H1 (cell line): Measurements from ENCODE around the gene PRICKLE2. TPM values are rescaled to one million over a fixed set of nuclear protein-coding genes. Genes with fewer than 3 reads are reported as not detected.

ENCODE experiments used
- CTCF ChIA-PET: fragments of 300-600 bp; sonication (Branson Sonifier 250); formaldehyde crosslinking; loops from one replicate; lab custom pipeline; 2021; ENCODE audit not compliant: partially characterized antibody; lab: Charles Lee
- POLR2A ChIA-PET: fragments of 300-600 bp; sonication (Branson Sonifier 250); formaldehyde crosslinking; loops from one replicate; lab custom pipeline; 2021; ENCODE audit warnings: inconsistent platforms; ENCODE audit not compliant: partially characterized antibody; lab: Charles Lee
- DNase-seq, 2 experiments: peaks; one replicate each; pipeline versions ENCODE4 v3.0.0 to v3.0.0-alpha.2; 2010 to 2022; ENCODE audit warnings: low spot score in 2 of 2, low read depth in 1 of 2, mixed read lengths in 1 of 2
- FAIRE-seq: peaks from 2 replicates; lab custom pipeline; 2011; peaks lifted over from hg19 to GRCh38; lab: Jason Lieb, UNC
- H2AFZ ChIP-seq: 2 replicates; pipeline ENCODE4 v1.8.1; 2012; ENCODE audit warnings: low read length, inconsistent platforms
- H2AK5ac ChIP-seq: 2 replicates; pipeline ENCODE4 v1.6.1; 2013; ENCODE audit warnings: low read depth, low read length
- H2BK120ac ChIP-seq: replicated peaks from 2 replicates; pipeline ENCODE3; 2013; ENCODE audit warnings: low read depth, low read length, inconsistent platforms
- H2BK12ac ChIP-seq: 2 replicates; pipeline ENCODE4 v1.6.1; 2013; ENCODE audit warnings: low read depth, low read length
- H2BK15ac ChIP-seq: 2 replicates; pipeline ENCODE4 v1.6.1; 2013; ENCODE audit warnings: low read length
- H2BK20ac ChIP-seq: 2 replicates; pipeline ENCODE4 v1.6.1; 2013; ENCODE audit warnings: low read length
- H2BK5ac ChIP-seq: 2 replicates; pipeline ENCODE4 v1.6.1; 2013; ENCODE audit warnings: low read depth, low read length
- H3K14ac ChIP-seq: 2 replicates; pipeline ENCODE4 v1.6.1; 2013; ENCODE audit warnings: inconsistent platforms; ENCODE audit not compliant: insufficient read length
- H3K18ac ChIP-seq: 2 replicates; pipeline ENCODE4 v1.6.1; 2013; ENCODE audit warnings: low read length; ENCODE audit errors: extremely low read depth
- H3K23ac ChIP-seq: 2 replicates; pipeline ENCODE4 v1.6.1; 2013; ENCODE audit warnings: inconsistent platforms; ENCODE audit not compliant: insufficient read length
- H3K23me2 ChIP-seq: 2 replicates; pipeline ENCODE4 v1.6.1; 2013; ENCODE audit warnings: low read depth, low read length
- H3K27ac ChIP-seq: 2 replicates; pipeline ENCODE4 v1.6.1; 2011; ENCODE audit warnings: low read depth, low read length, inconsistent platforms
- H3K27me3 ChIP-seq, 4 experiments: replicated peaks in 1 of 4; 1 replicate in 1 of 4; 2 replicates in 3 of 4; pipeline versions ENCODE4 v1.6.1 to v1.8.1; 2011 to 2013; ENCODE audit warnings: low read length in 3 of 4, mild to moderate bottlenecking in 3 of 4, inconsistent platforms in 2 of 4, mixed read lengths in 2 of 4, moderate library complexity in 1 of 4; ENCODE audit not compliant: control insufficient read depth in 3 of 4, insufficient read depth in 3 of 4; ENCODE audit errors: extremely low read depth in 1 of 4
- H3K36me3 ChIP-seq, 4 experiments: 2 replicates each; pipeline versions ENCODE4 v1.6.1 to v1.8.1; 2011 to 2013; ENCODE audit warnings: mild to moderate bottlenecking in 4 of 4, low read length in 3 of 4, moderate library complexity in 2 of 4, control low read depth in 1 of 4, inconsistent platforms in 1 of 4; ENCODE audit not compliant: insufficient read depth in 4 of 4, control insufficient read depth in 2 of 4
- H3K4ac ChIP-seq: replicated peaks from 2 replicates; pipeline ENCODE3; 2013; ENCODE audit warnings: low read length, low read depth, mixed read lengths, inconsistent platforms; ENCODE audit not compliant: insufficient read length
- H3K4me1 ChIP-seq, 4 experiments: replicated peaks in 1 of 4; 1 replicate in 1 of 4; 2 replicates in 3 of 4; pipeline versions ENCODE4 v1.6.1 to v1.8.1; 2011 to 2013; ENCODE audit warnings: low read length in 3 of 4, inconsistent platforms in 2 of 4, mixed read lengths in 1 of 4; ENCODE audit not compliant: insufficient read depth in 4 of 4, control insufficient read depth in 3 of 4
- H3K4me2 ChIP-seq, 2 experiments: 2 replicates each; pipeline versions ENCODE4 v1.6.1 to v1.8.1; 2011 to 2013; ENCODE audit warnings: low read depth in 2 of 2, low read length in 2 of 2, control low read depth in 1 of 2, inconsistent platforms in 1 of 2, mild to moderate bottlenecking in 1 of 2; ENCODE audit not compliant: insufficient read depth in 1 of 2
- H3K4me3 ChIP-seq, 4 experiments: fragments of 200-600, 300-600 bp in 1 of 4; sonication (generic), shearing (Covaris generic), sonication (Bioruptor Twin) in 1 of 4; 2 replicates each; pipeline versions ENCODE4 v1.5.1 to v1.8.1; 2011 to 2016; ENCODE audit warnings: low read length in 4 of 4, low read depth in 3 of 4, control low read depth in 2 of 4, inconsistent platforms in 2 of 4, mild to moderate bottlenecking in 2 of 4, mixed read lengths in 1 of 4, moderate library complexity in 1 of 4; ENCODE audit not compliant: insufficient read depth in 2 of 4; ENCODE audit errors: extremely low read depth in 1 of 4
- H3K56ac ChIP-seq: replicated peaks from 2 replicates; pipeline ENCODE3; 2013; ENCODE audit warnings: low read depth, mild to moderate bottlenecking, mixed read lengths, low read length, inconsistent platforms; ENCODE audit not compliant: insufficient read length
- H3K79me1 ChIP-seq: 2 replicates; pipeline ENCODE4 v1.6.1; 2013; ENCODE audit warnings: low read depth, low read length, control low read depth
- H3K79me2 ChIP-seq, 2 experiments: 2 replicates each; pipeline versions ENCODE4 v1.6.1 to v1.8.1; 2012 to 2013; ENCODE audit warnings: low read length in 2 of 2, mild to moderate bottlenecking in 2 of 2, inconsistent platforms in 1 of 2; ENCODE audit not compliant: insufficient read depth in 2 of 2, control insufficient read depth in 1 of 2
- H3K9ac ChIP-seq, 4 experiments: replicated peaks in 1 of 4; 1 replicate in 1 of 4; 2 replicates in 3 of 4; pipeline versions ENCODE4 v1.6.1 to v1.8.1; 2011 to 2013; ENCODE audit warnings: low read depth in 3 of 4, low read length in 3 of 4, control low read depth in 2 of 4, mild to moderate bottlenecking in 2 of 4, moderate library complexity in 2 of 4, inconsistent platforms in 1 of 4; ENCODE audit errors: extremely low read depth in 1 of 4
- H3K9me3 ChIP-seq, 2 experiments: 2 replicates each; pipeline versions ENCODE4 v1.6.1 to v1.8.1; 2012 to 2013; ENCODE audit warnings: mild to moderate bottlenecking in 2 of 2, moderate library complexity in 2 of 2, control low read depth in 1 of 2, inconsistent platforms in 1 of 2, low read depth in 1 of 2, low read length in 1 of 2, mixed read lengths in 1 of 2; ENCODE audit not compliant: insufficient read depth in 2 of 2
- H4K20me1 ChIP-seq, 2 experiments: replicated peaks in 1 of 2; 2 replicates each; pipeline versions ENCODE3 to v1.8.1; 2011 to 2013; ENCODE audit warnings: inconsistent platforms in 2 of 2, low read length in 2 of 2, mild to moderate bottlenecking in 1 of 2; ENCODE audit not compliant: insufficient read depth in 2 of 2, control insufficient read depth in 1 of 2
- H4K5ac ChIP-seq: 2 replicates; pipeline ENCODE4 v1.6.1; 2013; ENCODE audit warnings: low read length, low read depth, mixed read lengths, inconsistent platforms; ENCODE audit not compliant: insufficient read length
- H4K8ac ChIP-seq: 2 replicates; pipeline ENCODE4 v1.8.0; 2013; ENCODE audit warnings: mild to moderate bottlenecking, moderate library complexity, low read length, inconsistent platforms; ENCODE audit not compliant: insufficient read depth; ENCODE audit errors: extremely low read depth
- H4K91ac ChIP-seq: replicated peaks from 2 replicates; pipeline ENCODE3; 2013; ENCODE audit warnings: low read length, mixed read lengths, inconsistent platforms; ENCODE audit not compliant: insufficient read length
- CHD2 ChIP-seq: IDR thresholded peaks from 2 replicates; pipeline ENCODE4 v1.6.1; 2012; ENCODE audit warnings: low read length, improper control_type of control experiment
- CREB1 ChIP-seq: IDR thresholded peaks from 2 replicates; pipeline ENCODE4 v1.6.1; 2012; ENCODE audit warnings: inconsistent platforms
- CTCF ChIP-seq, 3 experiments: IDR thresholded peaks; 1 replicate in 2 of 3; 2 replicates in 1 of 3; pipeline versions ENCODE4 v1.5.1 to v1.6.1; 2011; ENCODE audit warnings: low read length in 3 of 3, mild to moderate bottlenecking in 3 of 3, inconsistent platforms in 2 of 3, low read depth in 1 of 3, moderate library complexity in 1 of 3; ENCODE audit not compliant: insufficient read depth in 1 of 3; ENCODE audit errors: control extremely low read depth in 1 of 3
- EZH2 ChIP-seq: fragments of 200-600 bp; sonication (generic); IDR thresholded peaks from 2 replicates; pipeline ENCODE4 v1.7.1; 2012; ENCODE audit warnings: low read depth, mild to moderate bottlenecking, moderate library complexity, low read length, inconsistent platforms; ENCODE audit not compliant: severe bottlenecking
- POLR2AphosphoS5 ChIP-seq: IDR thresholded peaks from 2 replicates; pipeline ENCODE4 v1.6.1; 2011; ENCODE audit warnings: low read depth, low read length
- RAD21 ChIP-seq, 2 experiments: IDR thresholded peaks in 1 of 2; conservative IDR thresholded peaks in 1 of 2; 2 replicates each; pipeline ENCODE4 v1.6.1; 2011; ENCODE audit warnings: low read depth in 2 of 2, low read length in 2 of 2, improper control_type of control experiment in 1 of 2, inconsistent platforms in 1 of 2, mild to moderate bottlenecking in 1 of 2, moderate library complexity in 1 of 2
- SIN3A ChIP-seq, 2 experiments: IDR thresholded peaks in 1 of 2; conservative IDR thresholded peaks in 1 of 2; 2 replicates each; pipeline ENCODE4 v1.6.1; 2011 to 2012; ENCODE audit warnings: low read length in 2 of 2, improper control_type of control experiment in 1 of 2, low read depth in 1 of 2, mild to moderate bottlenecking in 1 of 2
- SIX5 ChIP-seq: IDR thresholded peaks from 2 replicates; pipeline ENCODE4 v1.6.1; 2011; ENCODE audit warnings: mild to moderate bottlenecking, low read depth, low read length
- TAF1 ChIP-seq: IDR thresholded peaks from 2 replicates; pipeline ENCODE4 v1.6.1; 2011; ENCODE audit warnings: mild to moderate bottlenecking, low read depth, low read length
- ZNF274 ChIP-seq: IDR thresholded peaks from 2 replicates; pipeline ENCODE4 v1.7.0; 2012; ENCODE audit warnings: low read length, borderline replicate concordance; ENCODE audit errors: extremely low read depth
- WGBS, 2 experiments: shearing (Covaris generic) in 1 of 2; methylation state at CpG; one replicate each; pipeline versions ENCODE4 v1.1.6 to v1.1.7; 2013 to 2015; ENCODE audit warnings: low lambda C conversion rate in 2 of 2, mixed read lengths in 2 of 2, inconsistent platforms in 1 of 2, low coverage in 1 of 2, missing lambda C conversion rate in 1 of 2; ENCODE audit not compliant: insufficient replicate concordance in 2 of 2, insufficient coverage in 1 of 2, insufficient read length in 1 of 2; ENCODE audit errors: extremely low coverage in 1 of 2, missing lambda C conversion rate in 1 of 2; 5-methylcytosine and 5-hydroxymethylcytosine counted together
- polyA plus RNA-seq, 7 experiments: library from polyadenylated mRNA; depleted of rRNA in 3 of 7; stranded (reverse) in 5 of 7; unstranded in 2 of 7; fragments of >200 nt in 5 of 7; fragments of 200-250 nt in 2 of 7; gene quantifications; 1 replicate in 5 of 7; 2 replicates in 1 of 7; 4 replicates in 1 of 7; pipeline versions ENCODE4 v1.2.1 to v1.2.3, GENCODE V29; 2011 to 2013; ENCODE audit warnings: missing spikeins in 2 of 7, mixed read lengths in 2 of 7
- total RNA-seq: library from RNA; stranded (reverse); fragmentation: NEBNext Ultra II Directional; extraction: Animal tissue kit (Norgen Biotek cat#: 25700); gene quantifications from 2 replicates; pipeline ENCODE4 v1.2.1, GENCODE V29; 2021

PRICKLE2 gene
- total and polyA plus RNA-seq, 2 of the 8 experiments (the other 6 are each of a cell fraction or from before 2014, with no cell fraction given), result 2.9 to 8.0 TPM

DNA sequence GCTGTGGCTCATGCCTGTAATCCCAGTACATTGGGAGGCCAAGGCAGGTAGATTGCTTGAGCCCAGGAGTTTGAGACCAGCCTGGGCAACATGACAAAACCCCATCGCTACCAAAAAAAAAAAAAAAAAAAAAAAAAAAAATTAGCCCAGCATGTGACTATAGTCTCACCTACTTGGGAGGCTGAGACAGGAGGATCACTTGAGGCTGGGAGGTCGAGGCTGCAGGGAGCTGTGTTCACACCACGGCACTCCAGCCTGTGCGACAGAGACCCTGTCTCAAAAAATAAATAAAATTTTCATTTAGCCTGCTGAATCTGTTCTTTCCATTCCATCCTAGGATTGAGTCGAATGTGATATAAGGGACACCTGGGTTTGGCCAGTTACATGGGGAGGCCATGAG, 14.6 kb upstream of the PRICKLE2 start:
- FAIRE-seq, result no peak
- POLR2A ChIA-PET, result interaction anchor here (1.2 to 1.7 kb wide), 2 partner anchors 13 to 18 kb away, joined by 3 to 5 read pairs; no protein-coding TSS in a partner anchor
- TF ChIP-seq SIN3A (conservative IDR thresholded peaks at IDR 0.05 in 1 of 2, IDR thresholded peaks at IDR 0.05 in 1 of 2; ENCODE audit: low read depth in 1 of 2, low read length in 2 of 2), result no peak
- no peak for TF ChIP-seq CHD2
- no peak for TF ChIP-seq RAD21 (IDR thresholded peaks at IDR 0.05 in 1 of 2, conservative IDR thresholded peaks at IDR 0.05 in 1 of 2; ENCODE audit: low read depth in 2 of 2, low read length in 2 of 2)
- no peak for TF ChIP-seq CTCF (IDR thresholded peaks at IDR 0.05; ENCODE audit: control extremely low read depth in 1 of 3, insufficient read depth in 1 of 3, low read depth in 1 of 3, low read length in 3 of 3)
- no peak for TF ChIP-seq SIX5
- no peak for TF ChIP-seq CREB1
- no peak for TF ChIP-seq TAF1
- no peak for TF ChIP-seq POLR2AphosphoS5
- TF ChIP-seq ZNF274, result no peak
- no peak for TF ChIP-seq EZH2

More for the DNA sequence above, 14.6 kb upstream of the PRICKLE2 start:
- Histone ChIP-seq H2BK12ac (peak overlapping the region; percentile 27; the same call in 1 of the 2 replicates), H3K23me2 (no peaks in the 10 kb centered on the region; the same call in 1 of the 2 replicates), H2BK20ac (no peak overlapping the region), H3K36me3 (peaks cover 0 to 5% (median 0%) of the 10 kb centered on the region in 4 experiments; a peak in 1 of 8 replicates), H2BK15ac (0 out of 2 replicates have a peak overlapping the region, but pooled peaks have one; percentile 5), H3K4me2 (no peak overlapping the region; a peak in 1 of 4 replicates), H2AK5ac (no peak overlapping the region), H3K79me2 (no peaks in the 10 kb centered on the region), H3K4me3 (no peak overlapping the region), H2AFZ (no peak overlapping the region), H3K9ac (no peak overlapping the region), H3K4me1 (peaks cover 3 to 9% (median 4%) of the 10 kb centered on the region in 4 experiments), H4K8ac (no peak overlapping the region), H3K79me1 (no peaks in the 10 kb centered on the region), H3K14ac (no peak overlapping the region), H3K23ac (no peak overlapping the region), H2BK120ac (no peak overlapping the region), H2BK5ac (no peak overlapping the region), H4K20me1 (peaks cover 0 to 1% of the 10 kb centered on the region in 2 experiments), H3K4ac (no peak overlapping the region), H3K18ac (no peak overlapping the region), H3K27ac (no peak overlapping the region), H3K27me3 (no peaks in the 10 kb centered on the region), H3K56ac (no peak overlapping the region), H3K9me3 (peaks cover 9 to 10% of the 10 kb centered on the region in 2 experiments; a peak in 2 of 4 replicates), H4K5ac (no peak overlapping the region), H4K91ac (no peak overlapping the region)
- no peak for DNase-seq
- CTCF ChIA-PET, result interaction anchor here (0.8 to 1.6 kb wide), 5 partner anchors 9 to 224 kb away, joined by 3 to 8 read pairs (median 3); no protein-coding TSS in a partner anchor
- 93% methylated on average over 4 of the region's 5 CpGs; no CpG with 5 or more reads in 1 of the 2 experiments for WGBS, 2 experiments
